GM23338 (cell line): ENCODE results near the gene LSM11. TPM values are rescaled to one million over a fixed set of nuclear protein-coding genes. Genes with fewer than 3 reads are reported as not detected.

Source experiments
- ATAC-seq: fragments of 200-7000 bp; cut with Tn5 transposase; 3 replicates; pipeline ENCODE4 v1.9.1; 2020
- DNase-seq: peaks from one replicate; pipeline ENCODE4 v3.0.0-alpha.2; 2015; ENCODE audit warnings: low spot score
- H2AFZ ChIP-seq: fragments of 200-600 bp; sonication (generic); 2 replicates; pipeline ENCODE4 v1.8.0; 2016; ENCODE audit warnings: antibody characterized with exemption, mild to moderate bottlenecking, moderate library complexity
- H3F3A ChIP-seq: fragments of 200-600 bp; sonication (generic); replicated peaks from 2 replicates; pipeline ENCODE4 v1.8.0; 2017; ENCODE audit warnings: antibody characterized with exemption, mixed run types, low read depth
- H3K27ac ChIP-seq: fragments of 200-600 bp; sonication (generic); 2 replicates; pipeline ENCODE4 v1.6.1; 2016; ENCODE audit warnings: low read depth
- H3K27me3 ChIP-seq: fragments of 200-600 bp; sonication (generic); 2 replicates; pipeline ENCODE4 v1.8.0; 2016; ENCODE audit warnings: mild to moderate bottlenecking, mixed run types, moderate library complexity; ENCODE audit not compliant: insufficient read depth
- H3K36me3 ChIP-seq: fragments of 200-600 bp; sonication (generic); 2 replicates; pipeline ENCODE4 v1.8.0; 2016; ENCODE audit warnings: mild to moderate bottlenecking; ENCODE audit not compliant: insufficient read depth
- H3K4me1 ChIP-seq: fragments of 200-600 bp; sonication (generic); 2 replicates; pipeline ENCODE4 v1.8.0; 2016; ENCODE audit warnings: mild to moderate bottlenecking, moderate library complexity; ENCODE audit not compliant: insufficient read depth
- H3K4me2 ChIP-seq: fragments of 200-600 bp; sonication (generic); 2 replicates; pipeline ENCODE4 v1.7.1; 2017; ENCODE audit warnings: mixed run types
- H3K4me3 ChIP-seq: fragments of 200-600 bp; sonication (generic); 2 replicates; pipeline ENCODE4 v1.6.1; 2016; ENCODE audit warnings: mixed run types
- H3K79me2 ChIP-seq: fragments of 200-600 bp; sonication (generic); replicated peaks from 2 replicates; pipeline ENCODE4 v1.8.0; 2017; ENCODE audit warnings: mild to moderate bottlenecking; ENCODE audit not compliant: insufficient read depth
- H3K9me2 ChIP-seq: fragments of 200-600 bp; sonication (generic); 2 replicates; pipeline ENCODE4 v1.8.0; 2017; ENCODE audit not compliant: insufficient read depth
- H4K20me1 ChIP-seq: fragments of 200-600 bp; sonication (generic); replicated peaks from 2 replicates; pipeline ENCODE4 v1.8.0; 2017; ENCODE audit warnings: mild to moderate bottlenecking; ENCODE audit not compliant: insufficient read depth
- H3K27ac Mint-ChIP-seq: 2 replicates; pipeline ENCODE4 v1.8.0; 2020; ENCODE audit warnings: inconsistent platforms, mild to moderate bottlenecking, moderate library complexity, mixed read lengths
- H3K27me3 Mint-ChIP-seq: 3 replicates; pipeline ENCODE4 v1.8.0; 2022; ENCODE audit warnings: low read depth, mild to moderate bottlenecking, moderate library complexity, mixed read lengths, inconsistent platforms; ENCODE audit not compliant: insufficient read depth, poor library complexity
- H3K36me3 Mint-ChIP-seq: 3 replicates; pipeline ENCODE4 v1.8.0; 2021; ENCODE audit warnings: low read depth, mild to moderate bottlenecking, inconsistent platforms, moderate library complexity, mixed read lengths
- H3K4me1 Mint-ChIP-seq: 3 replicates; pipeline ENCODE4 v1.8.0; 2020; ENCODE audit warnings: mild to moderate bottlenecking, inconsistent platforms, mixed read lengths
- H3K4me3 Mint-ChIP-seq: 3 replicates; pipeline ENCODE4 v1.8.0; 2021; ENCODE audit warnings: moderate library complexity, mild to moderate bottlenecking, inconsistent platforms, mixed read lengths
- H3K9me3 Mint-ChIP-seq: 3 replicates; pipeline ENCODE4 v1.8.0; 2020; ENCODE audit warnings: moderate library complexity, mild to moderate bottlenecking, inconsistent platforms, mixed read lengths
- ETS1 ChIP-seq: IDR thresholded peaks from 2 replicates; pipeline ENCODE4 v1.6.1; 2016; ENCODE audit warnings: antibody characterized with exemption
- EZH2 ChIP-seq: fragments of 200-600 bp; sonication (generic); IDR thresholded peaks from one replicate; pipeline ENCODE4 v1.8.0; 2017; ENCODE audit warnings: antibody characterized with exemption, mild to moderate bottlenecking, low read depth; ENCODE audit not compliant: unreplicated experiment
- EZH2phosphoT487 ChIP-seq: fragments of 200-600 bp; sonication (generic); IDR thresholded peaks from one replicate; pipeline ENCODE4 v1.8.1; 2018; ENCODE audit warnings: antibody characterized with exemption; ENCODE audit not compliant: unreplicated experiment
- NANOG ChIP-seq: IDR thresholded peaks from 2 replicates; pipeline ENCODE4 v1.6.1; 2016; ENCODE audit warnings: antibody characterized with exemption, borderline replicate concordance
- POLR2AphosphoS5 ChIP-seq: IDR thresholded peaks from 2 replicates; pipeline ENCODE4 v1.6.1; 2016; ENCODE audit warnings: antibody characterized with exemption, low read depth
- REST ChIP-seq: IDR thresholded peaks from one replicate; pipeline ENCODE4 v1.6.1; 2018; ENCODE audit warnings: antibody characterized with exemption; ENCODE audit not compliant: unreplicated experiment
- STAT1 ChIP-seq: IDR thresholded peaks from one replicate; pipeline ENCODE4 v1.6.1; 2016; ENCODE audit warnings: antibody characterized with exemption; ENCODE audit not compliant: unreplicated experiment
- ZNF331 ChIP-seq: fragments of 250-450 bp; sonication (Bioruptor Pico); IDR thresholded peaks from 2 replicates; pipeline ENCODE4 v1.5.0; 2020; ENCODE audit warnings: low read depth, mild to moderate bottlenecking, moderate library complexity
- ZNF462 ChIP-seq: fragments of 250-450 bp; sonication (Bioruptor Pico); IDR thresholded peaks from 2 replicates; pipeline ENCODE4 v1.5.0; 2020; ENCODE audit warnings: mild to moderate bottlenecking, moderate library complexity
- polyA plus RNA-seq: library from polyadenylated mRNA; unstranded; fragments of >200 nt; fragmentation: Nextera tagmentation; extraction: Ambion mirVana; gene quantifications from 2 replicates; pipeline ENCODE4 v1.2.1, GENCODE V29; 2016
- total RNA-seq: library from RNA; depleted of rRNA; stranded (reverse); fragments of >200 nt; shearing (Covaris generic); gene quantifications from 2 replicates; pipeline ENCODE4 v1.2.3, GENCODE V29; 2014

LSM11 gene
- total and polyA plus RNA-seq, 2 experiments from 2014 or later: 1.2 to 3.8 TPM

- no peaks in the 10 kb centered on the region for H3K4me1 ChIP-seq
- ATAC-seq (no peak), DNase-seq (no peak)
- H3K27me3 Mint-ChIP-seq: peaks cover 5% of the 10 kb centered on the region
- H3K4me3 Mint-ChIP-seq: no peak overlapping the region
- no peaks in the 10 kb centered on the region for H3K36me3 ChIP-seq
- TF ChIP-seq ZNF462 (CRISPR knock-in tag) (no peak), ZNF331 (no peak), NANOG (no peak), EZH2phosphoT487 (no peak), ETS1 (no peak)
- no peaks in the 10 kb centered on the region for H3K36me3 Mint-ChIP-seq
- no peaks in the 10 kb centered on the region for H3K79me2 ChIP-seq
- H3K4me2 ChIP-seq: no peak overlapping the region
- no peaks in the 10 kb centered on the region for H3K27me3 ChIP-seq
- H3K4me3 ChIP-seq: no peak overlapping the region
- H2AFZ ChIP-seq: no peak overlapping the region
- H3K9me3 Mint-ChIP-seq: no peaks in the 10 kb centered on the region; the same call in 2 of the 3 replicates
- H3K4me1 Mint-ChIP-seq: no peaks in the 10 kb centered on the region
- H4K20me1 ChIP-seq: no peaks in the 10 kb centered on the region
- no peak overlapping the region for H3K27ac Mint-ChIP-seq
- no peaks in the 10 kb centered on the region for H3K9me2 ChIP-seq
- H3F3A ChIP-seq: no peaks in the 10 kb centered on the region
- H3K27ac ChIP-seq: no peak overlapping the region
These were observed 23.4 kb downstream of the LSM11 start for GRCh38 chr5:157766902-157767301.

- Mint-ChIP-seq H3K27me3 (peaks cover 5% of the 10 kb centered on the region), H3K4me1 (no peaks in the 10 kb centered on the region), H3K9me3 (no peaks in the 10 kb centered on the region; the same call in 2 of the 3 replicates), H3K4me3 (no peak overlapping the region), H3K27ac (no peak overlapping the region), H3K36me3 (no peaks in the 10 kb centered on the region)
- H3K27me3 ChIP-seq: no peaks in the 10 kb centered on the region
- no peaks in the 10 kb centered on the region for H4K20me1 ChIP-seq
- H3K27ac ChIP-seq: no peak overlapping the region
- no peak for ATAC-seq
- H2AFZ ChIP-seq: no peak overlapping the region
- no peaks in the 10 kb centered on the region for H3F3A ChIP-seq
- H3K79me2 ChIP-seq: no peaks in the 10 kb centered on the region
- no peak overlapping the region for H3K4me2 ChIP-seq
- DNase-seq: no peak
- no peaks in the 10 kb centered on the region for H3K4me1 ChIP-seq
- H3K9me2 ChIP-seq: no peaks in the 10 kb centered on the region
- no peaks in the 10 kb centered on the region for H3K36me3 ChIP-seq
- no peak overlapping the region for H3K4me3 ChIP-seq
- TF ChIP-seq STAT1: no peak
- TF ChIP-seq EZH2: no peak
- TF ChIP-seq POLR2AphosphoS5: no peak
- TF ChIP-seq EZH2phosphoT487: no peak
- no peak for TF ChIP-seq REST
These were observed 24.2 kb downstream of the LSM11 start for GRCh38 chr5:157767689-157768088.
